GM12878 (cell line): ENCODE measurements around the gene UNK. TPM values are rescaled to one million over a fixed set of nuclear protein-coding genes. Genes with fewer than 3 reads are reported as not detected.
A peak's percentile ranks its signal among the peaks of the same experiment; 100 is the strongest.

Experiments used
- ATAC-seq: fragments of 200-7000 bp; cut with Tn5 transposase; 3 replicates; pipeline ENCODE4 v1.9.1; 2020; ENCODE audit warnings: mild to moderate bottlenecking, moderate library complexity
- BruUV-seq: library from RNA; stranded (reverse); fragments of 400-500 nt; replicated peaks from 2 replicates; lab custom pipeline; 2021; lab: Mats Ljungman, UMichigan
- CTCF ChIA-PET: fragments of 300-600 bp; sonication (Branson Sonifier 250); formaldehyde crosslinking; extraction: SDS; loops from one replicate; lab custom pipeline; 2021; ENCODE audit warnings: inconsistent platforms; lab: Yijun Ruan, JAX
- POLR2A ChIA-PET: fragments of 350-600 bp; formaldehyde crosslinking; extraction: SDS; loops from one replicate; lab custom pipeline; 2021; ENCODE audit warnings: inconsistent platforms; lab: Charles Lee
- RAD21 ChIA-PET: fragments of 300-600 bp; sonication (Branson Sonifier 250); formaldehyde crosslinking; loops from one replicate; lab custom pipeline; 2023; ENCODE audit warnings: antibody characterized with exemption; ENCODE audit not compliant: unreplicated experiment; lab: Charles Lee
- SMC1A ChIA-PET: fragments of 300-600 bp; sonication (Branson Sonifier 250); formaldehyde crosslinking; loops from one replicate; lab custom pipeline; 2023; ENCODE audit not compliant: unreplicated experiment, uncharacterized antibody; lab: Charles Lee
- DNase-seq: peaks from one replicate; pipeline ENCODE4 v3.0.0-alpha.2; 2011; ENCODE audit warnings: low read depth, low spot score
- FAIRE-seq: peaks from 3 replicates; lab custom pipeline; 2011; peaks lifted over from hg19 to GRCh38; lab: Jason Lieb, UNC
- H2AFZ ChIP-seq: 2 replicates; pipeline ENCODE4 v1.6.0; 2011; ENCODE audit warnings: low read depth, low read length, control low read depth; ENCODE audit not compliant: control insufficient read depth
- H3K27ac ChIP-seq: 2 replicates; pipeline ENCODE4 v1.5.1; 2011; ENCODE audit warnings: control low read depth; ENCODE audit not compliant: control insufficient read depth, insufficient read depth
- H3K27me3 ChIP-seq, 2 experiments: replicated peaks in 1 of 2; 2 replicates each; pipeline versions ENCODE4 v1.6.0 to v1.6.1; 2011; ENCODE audit warnings: low read length in 1 of 2; ENCODE audit not compliant: control insufficient read depth in 2 of 2, insufficient read depth in 2 of 2
- H3K36me3 ChIP-seq, 2 experiments: 2 replicates each; pipeline ENCODE4 v1.5.1; 2011; ENCODE audit warnings: low read length in 1 of 2; ENCODE audit not compliant: control insufficient read depth in 2 of 2, insufficient read depth in 2 of 2
- H3K4me1 ChIP-seq: 2 replicates; pipeline ENCODE4 v1.6.1; 2011; ENCODE audit warnings: mild to moderate bottlenecking, low read length, moderate library complexity, mixed read lengths; ENCODE audit not compliant: control insufficient read depth, insufficient read depth
- H3K4me2 ChIP-seq: 2 replicates; pipeline ENCODE4 v1.6.0; 2011; ENCODE audit warnings: control low read depth; ENCODE audit not compliant: control insufficient read depth, insufficient read depth
- H3K4me3 ChIP-seq: fragments of 200-600 bp; sonication (generic); 2 replicates; pipeline ENCODE4 v1.5.1; 2016
- H3K79me2 ChIP-seq: 2 replicates; pipeline ENCODE4 v1.6.0; 2011; ENCODE audit warnings: low read length; ENCODE audit not compliant: control insufficient read depth, insufficient read depth
- H3K9ac ChIP-seq: 2 replicates; pipeline ENCODE4 v1.8.0; 2011; ENCODE audit warnings: low read length, control low read depth, mixed read lengths; ENCODE audit not compliant: control insufficient read depth, insufficient read depth
- H3K9me3 ChIP-seq: replicated peaks from 3 replicates; pipeline ENCODE4 v1.5.1; 2011; ENCODE audit warnings: mild to moderate bottlenecking, low read length; ENCODE audit not compliant: control insufficient read depth, insufficient read depth
- H4K20me1 ChIP-seq: 2 replicates; pipeline ENCODE4 v1.6.0; 2011; ENCODE audit not compliant: control insufficient read depth, insufficient read depth
- ATF3 ChIP-seq: IDR thresholded peaks from 2 replicates; pipeline ENCODE4 v1.6.1; 2011; ENCODE audit warnings: low read depth, mild to moderate bottlenecking, low read length, moderate library complexity, borderline replicate concordance; ENCODE audit errors: extremely low read depth
- BHLHE40 ChIP-seq, 2 experiments: fragments of 450-650 bp in 1 of 2; IDR thresholded peaks; 2 replicates each; pipeline ENCODE4 v1.6.1; 2011 to 2017; ENCODE audit warnings: low read depth in 2 of 2, borderline replicate concordance in 1 of 2, improper control_type of control experiment in 1 of 2, low read length in 1 of 2, mild to moderate bottlenecking in 1 of 2
- FOXK2 ChIP-seq: fragments of 450-650 bp; IDR thresholded peaks from 2 replicates; pipeline ENCODE4 v1.6.1; 2017; ENCODE audit warnings: mild to moderate bottlenecking, moderate library complexity
- KAT2A ChIP-seq: conservative IDR thresholded peaks from 2 replicates; pipeline ENCODE4 v1.6.1; 2011; ENCODE audit warnings: low read depth, low read length; ENCODE audit not compliant: control insufficient read depth
- MEF2A ChIP-seq: IDR thresholded peaks from 2 replicates; pipeline ENCODE4 v1.6.1; 2011; ENCODE audit warnings: low read depth, mild to moderate bottlenecking, low read length, moderate library complexity; ENCODE audit not compliant: insufficient read depth
- NFIC ChIP-seq: IDR thresholded peaks from 2 replicates; pipeline ENCODE4 v1.6.1; 2012; ENCODE audit warnings: low read depth, mild to moderate bottlenecking, inconsistent platforms, low read length, moderate library complexity
- POLR2A ChIP-seq: IDR thresholded peaks from 2 replicates; pipeline ENCODE4 v1.6.1; 2011; ENCODE audit warnings: low read depth, mild to moderate bottlenecking, low read length
- WGBS: methylation state at CpG from one replicate; pipeline ENCODE4 v1.1.6; 2016; ENCODE audit warnings: low lambda C conversion rate; ENCODE audit not compliant: insufficient replicate concordance, insufficient coverage; ENCODE audit errors: missing lambda C conversion rate; 5-methylcytosine and 5-hydroxymethylcytosine counted together
- in situ Hi-C: fragments of 300-500 bp; cut with MboI; formaldehyde crosslinking; loops from 9 replicates; pipeline ENCODE4 v1.14.3; 2018; ENCODE audit warnings: mixed read lengths
- intact Hi-C: fragments of 100-400 bp; cut with micrococcal nuclease; formaldehyde crosslinking; loops from one replicate; pipeline ENCODE4 v1.14.2; 2022; ENCODE audit not compliant: unreplicated experiment
- polyA plus RNA-seq, 11 experiments: library from polyadenylated mRNA; depleted of rRNA in 4 of 11; unstranded in 6 of 11; stranded (reverse) in 5 of 11; fragments of >200 nt; fragmentation: Nextera tagmentation in 4 of 11; fragmentation: Illumina TruSeq in 1 of 11; extraction: Ambion mirVana in 4 of 11; extraction: Trizol in 1 of 11; gene quantifications; 1 replicate in 1 of 11; 2 replicates in 10 of 11; pipeline versions ENCODE4 v1.2.1 to v1.2.3, GENCODE V29; 2011 to 2016; ENCODE audit warnings: inconsistent platforms in 2 of 11, missing spikeins in 2 of 11, low read depth in 1 of 11
- total RNA-seq, 4 experiments: library from RNA; depleted of rRNA in 3 of 4; stranded (reverse); fragments of >200 nt in 3 of 4; fragmentation: Illumina TruSeq in 1 of 4; extraction: Trizol in 1 of 4; gene quantifications; 2 replicates each; pipeline versions ENCODE4 v1.2.1 to v1.2.3, GENCODE V29; 2013 to 2021

The UNK gene
- total and polyA plus RNA-seq, 10 of the 15 experiments (the other 5 are each of a cell fraction or from before 2014, with no cell fraction given): 8.9 to 34.5 (median 27.3) TPM

- Histone ChIP-seq H3K9me3 (no peaks in the 10 kb centered on the region), H3K79me2 (no peaks in the 10 kb centered on the region), H3K27me3 (no peaks in the 10 kb centered on the region), H3K27ac (no peak overlapping the region), H3K4me1 (peaks cover 10% of the 10 kb centered on the region), H4K20me1 (no peaks in the 10 kb centered on the region; the same call in 1 of the 2 replicates)
- ATAC-seq (no peak), FAIRE-seq (no peak)
- in situ Hi-C loops: no loop called here
- BruUV-seq: no TSS peak
- POLR2A ChIA-PET: interaction anchor here (1.7 to 2.1 kb wide), 2 partner anchors 8 to 10 kb away, joined by 6 to 13 read pairs; partner anchors contain the start of gene GALK1
- intact Hi-C loops: loop anchor here (5.0 kb wide), 1 partner anchor 327 kb away; no protein-coding TSS in a partner anchor
- RAD21 ChIA-PET: interaction anchor here (1.2 to 2.5 kb wide), 8 partner anchors 10 to 121 kb away, joined by 4 to 32 read pairs (median 8); partner anchors contain the start of genes GALK1, SMIM5 and UNK
- SMC1A ChIA-PET: interaction anchor here (1.4 to 1.6 kb wide), 3 partner anchors 10 to 73 kb away, joined by 4 to 10 read pairs (median 5); partner anchors contain the start of gene GALK1
- peak; percentile 20; the same call in 1 of the 2 replicates for TF ChIP-seq FOXK2
- TF ChIP-seq MEF2A: no peak
- no peak for TF ChIP-seq ATF3
- TF ChIP-seq BHLHE40 (IDR thresholded peaks at IDR 0.05; ENCODE audit: borderline replicate concordance in 1 of 2, low read depth in 2 of 2, low read length in 1 of 2): 0 out of 4 replicates have a peak, but pooled peaks of 1 of the 2 experiments have one; percentile 4
- TF ChIP-seq NFIC: no peak
- 0 out of 2 replicates have a peak, but pooled peaks have one; percentile 7 for TF ChIP-seq POLR2A
- no peak for TF ChIP-seq KAT2A
- TF ChIP-seq, all 136 proteins: peak for 3
- Histone ChIP-seq H3K4me2 (no peak overlapping the region), H2AFZ (no peak overlapping the region), H3K36me3 (no peaks in the 10 kb centered on the region), H3K9ac (no peak overlapping the region), H3K4me3 (no peak overlapping the region)
- 84% methylated on average over 27 of the region's 27 CpGs for WGBS
- CTCF ChIA-PET: interaction anchor here (0.7 to 4.3 kb wide), 20 partner anchors 10 to 146 kb away, joined by 3 to 75 read pairs (median 14); partner anchors contain the start of genes GALK1, SMIM5, TRIM47 and UNC13D
- no peak for DNase-seq
Observed at GRCh38 chr17:75754378-75755204, 30.0 kb upstream of the UNK start.
